ENCODE measurements around the gene PXMP2.

- no peak for TF ChIP-seq CTCF (IDR thresholded peaks at IDR 0.05)
- no peak for TF ChIP-seq POLR2A (IDR thresholded peaks at IDR 0.05)
Measured at GRCh38 chr12:132734206-132734605, 46.8 kb downstream of the PXMP2 start.

Measured in thyroid gland (tissue), 4 donors.